Right hindlimb (tissue), 1 donor: ENCODE data around the gene PHKA2.

Experiments used
- DNase-seq: peaks from one replicate; pipeline ENCODE4 v3.0.0-alpha.2; 2018

The PHKA2 gene

GRCh38 chrX:18887825-18888212 lies 96.1 kb downstream of the PHKA2 start:
- DNase-seq: no peak

- no peak for DNase-seq
These were observed 96.6 kb downstream of the PHKA2 start for GRCh38 chrX:18887177-18887824.

- DNase-seq: peak; percentile 79
These were observed 97.4 kb downstream of the PHKA2 start for GRCh38 chrX:18886344-18887161.

GRCh38 chrX:18886005-18886343 lies 97.9 kb downstream of the PHKA2 start:
- DNase-seq: no peak

GRCh38 chrX:18885328-18886004 lies 98.4 kb downstream of the PHKA2 start:
- DNase-seq: peak; percentile 45

- DNase-seq: no peak
These were observed 99.0 kb downstream of the PHKA2 start for GRCh38 chrX:18884916-18885315.

GRCh38 chrX:18883961-18884765 lies 99.8 kb downstream of the PHKA2 start:
- no peak for DNase-seq

- DNase-seq: no peak
These were observed 100.5 kb downstream of the PHKA2 start for GRCh38 chrX:18883234-18883960.

- no peak for DNase-seq
These were observed 104.8 kb downstream of the PHKA2 start for GRCh38 chrX:18879144-18879543.

- DNase-seq: no peak
These were observed 106.4 kb downstream of the PHKA2 start for GRCh38 chrX:18877469-18877868.

- DNase-seq: no peak
These were observed 108.5 kb downstream of the PHKA2 start for GRCh38 chrX:18875256-18875878.

GRCh38 chrX:18874560-18875255 lies 109.2 kb downstream of the PHKA2 start:
- DNase-seq: no peak

- DNase-seq: no peak
These were observed 110.1 kb downstream of the PHKA2 start for GRCh38 chrX:18873836-18874235.

GRCh38 chrX:18873189-18873791 lies 110.6 kb downstream of the PHKA2 start:
- no peak for DNase-seq

- no peak for DNase-seq
These were observed 111.3 kb downstream of the PHKA2 start for GRCh38 chrX:18872621-18873020.

GRCh38 chrX:18871970-18872369 lies 111.9 kb downstream of the PHKA2 start:
- no peak for DNase-seq

- no peak for DNase-seq
These were observed 112.6 kb downstream of the PHKA2 start for GRCh38 chrX:18871161-18871890.

GRCh38 chrX:18864390-18864920 lies 119.5 kb downstream of the PHKA2 start:
- DNase-seq: no peak

- DNase-seq: no peak
These were observed 122.4 kb downstream of the PHKA2 start for GRCh38 chrX:18861511-18861910.

GRCh38 chrX:18856645-18856997 lies 127.3 kb downstream of the PHKA2 start:
- DNase-seq: no peak
